ENCODE data around the gene MYCBP. TPM values are rescaled to one million over a fixed set of nuclear protein-coding genes. Genes with fewer than 3 reads are reported as not detected.

Gene MYCBP
- total RNA-seq, 6 experiments from 2014 or later = 28.4 to 43.7 (median 36.3) TPM

- H3K27ac Mint-ChIP-seq = no peak overlapping the region
- H3K4me1 Mint-ChIP-seq (ENCODE audit: low read depth) = peaks cover 11% of the 10 kb centered on the region
- H3K36me3 Mint-ChIP-seq (ENCODE audit: low read depth) = peaks cover 4% of the 10 kb centered on the region; the same call in 1 of the 2 replicates
- H3K4me3 Mint-ChIP-seq = no peak overlapping the region
- no peak for TF ChIP-seq CTCF (IDR thresholded peaks at IDR 0.05)
- H3K9me3 Mint-ChIP-seq = no peaks in the 10 kb centered on the region
- no peak for DNase-seq
- H3K27me3 Mint-ChIP-seq (ENCODE audit: insufficient read depth) = no peaks in the 10 kb centered on the region
Observed at GRCh38 chr1:38867208-38867607, 5.9 kb downstream of the MYCBP start.

GRCh38 chr1:38865112-38865715 lies 7.9 kb downstream of the MYCBP start:
- no peaks in the 10 kb centered on the region for H3K27me3 Mint-ChIP-seq (ENCODE audit: insufficient read depth)
- no peak overlapping the region for H3K4me3 Mint-ChIP-seq
- peaks cover 20% of the 10 kb centered on the region for H3K4me1 Mint-ChIP-seq (ENCODE audit: low read depth)
- no peak for DNase-seq
- H3K36me3 Mint-ChIP-seq (ENCODE audit: low read depth) = peaks cover 4% of the 10 kb centered on the region; the same call in 1 of the 2 replicates
- H3K9me3 Mint-ChIP-seq = no peaks in the 10 kb centered on the region
- TF ChIP-seq CTCF (IDR thresholded peaks at IDR 0.05) = no peak
- no peak overlapping the region for H3K27ac Mint-ChIP-seq

GRCh38 chr1:38860454-38860795 lies 12.7 kb downstream of the MYCBP start:
- no peak for DNase-seq
- H3K36me3 Mint-ChIP-seq (ENCODE audit: low read depth) = peaks cover 2% of the 10 kb centered on the region; the same call in 1 of the 2 replicates
- H3K9me3 Mint-ChIP-seq = no peaks in the 10 kb centered on the region
- TF ChIP-seq CTCF (IDR thresholded peaks at IDR 0.05) = no peak
- H3K27ac Mint-ChIP-seq = peak overlapping the region; percentile 80
- peak overlapping the region; percentile 97 for H3K4me3 Mint-ChIP-seq
- H3K27me3 Mint-ChIP-seq (ENCODE audit: insufficient read depth) = no peaks in the 10 kb centered on the region
- peaks cover 26% of the 10 kb centered on the region for H3K4me1 Mint-ChIP-seq (ENCODE audit: low read depth)

GRCh38 chr1:38859561-38860453 lies 13.3 kb downstream of the MYCBP start, which contains the start of gene RRAGC:
Gene RRAGC, minus strand, starts transcription at chr1:38859772. Its CDS starts 126 bp downstream, at chr1:38859646.
- Mint-ChIP-seq H3K9me3 (no peaks in the 10 kb centered on the region), H3K4me1 (ENCODE audit: low read depth) (peaks cover 26% of the 10 kb centered on the region), H3K36me3 (ENCODE audit: low read depth) (peaks cover 7% of the 10 kb centered on the region; the same call in 1 of the 2 replicates), H3K27me3 (ENCODE audit: insufficient read depth) (no peaks in the 10 kb centered on the region), H3K27ac (peak within 1 kb of the TSS; percentile 86), H3K4me3 (peak within 1 kb of the TSS; percentile 97)
- TF ChIP-seq CTCF (IDR thresholded peaks at IDR 0.05) = no peak
- peak; percentile 98 for DNase-seq

GRCh38 chr1:38858833-38859560 lies 14.2 kb downstream of the MYCBP start:
- peak overlapping the region; percentile 97 for H3K4me3 Mint-ChIP-seq
- TF ChIP-seq CTCF (IDR thresholded peaks at IDR 0.05) = no peak
- no peaks in the 10 kb centered on the region for H3K9me3 Mint-ChIP-seq
- H3K36me3 Mint-ChIP-seq (ENCODE audit: low read depth) = peaks cover 7% of the 10 kb centered on the region; the same call in 1 of the 2 replicates
- H3K27ac Mint-ChIP-seq = peak overlapping the region; percentile 86
- H3K27me3 Mint-ChIP-seq (ENCODE audit: insufficient read depth) = no peaks in the 10 kb centered on the region
- DNase-seq = peak; percentile 64
- H3K4me1 Mint-ChIP-seq (ENCODE audit: low read depth) = peaks cover 26% of the 10 kb centered on the region

Measured in HFFc6 (cell line).